Endothelial cell of umbilical vein (primary cell): ENCODE data around the gene RYR2. TPM values are rescaled to one million over a fixed set of nuclear protein-coding genes. Genes with fewer than 3 reads are reported as not detected.

ENCODE experiments used
- BruUV-seq: library from RNA; stranded (reverse); fragments of 400-500 nt; replicated peaks from 2 replicates; lab custom pipeline; 2021; lab: Mats Ljungman, UMichigan
- CTCF ChIA-PET: fragments of 300-600, 350-600 bp; sonication (Branson Sonifier 250); formaldehyde crosslinking; loops from one replicate; lab custom pipeline; 2021; ENCODE audit warnings: antibody characterized with exemption, inconsistent platforms; lab: Charles Lee
- POLR2A ChIA-PET: fragments of 300-600, 350-600 bp; sonication (Branson Sonifier 250); formaldehyde crosslinking; loops from one replicate; lab custom pipeline; 2021; ENCODE audit warnings: antibody characterized with exemption, inconsistent platforms; lab: Charles Lee
- DNase-seq: peaks from one replicate; pipeline ENCODE4 v3.0.0-alpha.2; 2011; ENCODE audit warnings: low read depth, low spot score
- FAIRE-seq: peaks from 2 replicates; lab custom pipeline; 2011; peaks lifted over from hg19 to GRCh38; lab: Jason Lieb, UNC
- H2AFZ ChIP-seq: 2 replicates; pipeline ENCODE4 v1.6.0; 2012; ENCODE audit warnings: low read depth, low read length, control low read depth, inconsistent platforms
- H3K27ac ChIP-seq: 2 replicates; pipeline ENCODE4 v1.5.1; 2011; ENCODE audit warnings: low read depth, mild to moderate bottlenecking, control low read depth, low read length, moderate library complexity; ENCODE audit not compliant: insufficient read depth
- H3K27me3 ChIP-seq, 2 experiments: 2 replicates each; pipeline versions ENCODE4 v1.6.0 to v1.6.1; 2011; ENCODE audit warnings: low read length in 2 of 2, mixed read lengths in 1 of 2; ENCODE audit not compliant: control insufficient read depth in 2 of 2, insufficient read depth in 2 of 2
- H3K36me3 ChIP-seq, 2 experiments: 2 replicates in 1 of 2; 3 replicates in 1 of 2; pipeline ENCODE4 v1.5.1; 2011; ENCODE audit warnings: low read length in 2 of 2, mild to moderate bottlenecking in 1 of 2, moderate library complexity in 1 of 2; ENCODE audit not compliant: control insufficient read depth in 2 of 2, insufficient read depth in 2 of 2; ENCODE audit errors: extremely low read depth in 1 of 2
- H3K4me1 ChIP-seq: 3 replicates; pipeline ENCODE4 v1.5.1; 2011; ENCODE audit warnings: mild to moderate bottlenecking, low read length; ENCODE audit not compliant: control insufficient read depth, insufficient read depth; ENCODE audit errors: extremely low read depth
- H3K4me2 ChIP-seq: 2 replicates; pipeline ENCODE4 v1.6.1; 2011; ENCODE audit warnings: low read length, control low read depth, mixed read lengths; ENCODE audit not compliant: insufficient read depth
- H3K4me3 ChIP-seq, 3 experiments: fragments of 200-600 bp in 1 of 3; sonication (generic), shearing (Covaris generic) in 1 of 3; replicated peaks in 1 of 3; 2 replicates each; pipeline ENCODE4 v1.5.1; 2011 to 2016; ENCODE audit warnings: control low read depth in 3 of 3, low read length in 3 of 3, mild to moderate bottlenecking in 2 of 3, inconsistent platforms in 1 of 3, low read depth in 1 of 3, moderate library complexity in 1 of 3; ENCODE audit not compliant: insufficient read depth in 1 of 3
- H3K79me2 ChIP-seq: 2 replicates; pipeline ENCODE4 v1.6.0; 2012; ENCODE audit warnings: low read length, inconsistent platforms; ENCODE audit not compliant: control insufficient read depth, insufficient read depth
- H3K9ac ChIP-seq: replicated peaks from 2 replicates; pipeline ENCODE3; 2011; ENCODE audit warnings: low read length, control low read depth; ENCODE audit not compliant: insufficient read depth; ENCODE audit errors: extremely low read depth
- H3K9me1 ChIP-seq: replicated peaks from 3 replicates; pipeline ENCODE4 v1.6.0; 2011; ENCODE audit warnings: mild to moderate bottlenecking, low read length; ENCODE audit not compliant: control insufficient read depth, insufficient read depth; ENCODE audit errors: extremely low read depth
- H3K9me3 ChIP-seq: replicated peaks from 2 replicates; pipeline ENCODE4 v1.5.1; 2012; ENCODE audit warnings: low read length, inconsistent platforms; ENCODE audit not compliant: control insufficient read depth, insufficient read depth
- H4K20me1 ChIP-seq: replicated peaks from 2 replicates; pipeline ENCODE3; 2011; ENCODE audit warnings: mild to moderate bottlenecking, low read length; ENCODE audit not compliant: control insufficient read depth, insufficient read depth; ENCODE audit errors: extremely low read depth
- CTCF ChIP-seq, 2 donors: IDR thresholded peaks; 1 replicate in 1 of 2; 2 replicates in 1 of 2; pipeline ENCODE4 v1.5.1; 2011; ENCODE audit warnings: low read length in 2 of 2, mild to moderate bottlenecking in 2 of 2, moderate library complexity in 2 of 2, control low read depth in 1 of 2, inconsistent platforms in 1 of 2, low read depth in 1 of 2; ENCODE audit not compliant: insufficient read depth in 1 of 2; ENCODE audit errors: extremely low read depth in 1 of 2
- EZH2 ChIP-seq: IDR thresholded peaks from 2 replicates; pipeline ENCODE4 v1.6.1; 2012; ENCODE audit warnings: borderline replicate concordance, low read depth, mild to moderate bottlenecking, moderate library complexity, low read length, inconsistent platforms; ENCODE audit not compliant: severe bottlenecking
- FOS ChIP-seq: IDR thresholded peaks from 2 replicates; pipeline ENCODE4 v1.6.1; 2011; ENCODE audit warnings: mild to moderate bottlenecking, low read length, moderate library complexity, borderline replicate concordance; ENCODE audit not compliant: insufficient read depth
- GATA2 ChIP-seq: IDR thresholded peaks from 2 replicates; pipeline ENCODE4 v1.7.0; 2011; ENCODE audit warnings: low read depth, mild to moderate bottlenecking, moderate library complexity, mixed read lengths, low read length; ENCODE audit not compliant: insufficient read length, insufficient read depth
- JUN ChIP-seq: IDR thresholded peaks from 2 replicates; pipeline ENCODE4 v1.6.1; 2011; ENCODE audit warnings: borderline replicate concordance, low read depth; ENCODE audit not compliant: insufficient read length, insufficient read depth
- MYC ChIP-seq: IDR thresholded peaks from one replicate; pipeline ENCODE4 v1.6.1; 2011; ENCODE audit warnings: mild to moderate bottlenecking, low read depth, low read length
- POLR2A ChIP-seq: IDR thresholded peaks from 2 replicates; pipeline ENCODE4 v1.6.1; 2012; ENCODE audit warnings: low read depth, mild to moderate bottlenecking, control low read depth, low read length
- POLR2AphosphoS5 ChIP-seq: IDR thresholded peaks from 2 replicates; pipeline ENCODE4 v1.6.1; 2012; ENCODE audit warnings: low read depth, mild to moderate bottlenecking, control low read depth, low read length, moderate library complexity; ENCODE audit not compliant: insufficient read depth
- dilution Hi-C: fragments of 300-500 bp; cut with MboI; formaldehyde crosslinking; loops from one replicate; pipeline ENCODE4 v1.15.0; 2019; ENCODE audit warnings: low sequenced_read_pairs; ENCODE audit not compliant: extremely low pct_ligation_motif_present
- intact Hi-C: fragments of 100-400 bp; cut with micrococcal nuclease; formaldehyde crosslinking; loops from one replicate; pipeline ENCODE4 v1.10.0; 2022
- polyA plus RNA-seq, 4 experiments: library from polyadenylated mRNA; depleted of rRNA in 3 of 4; stranded (reverse) in 3 of 4; unstranded in 1 of 4; fragments of >200 nt; gene quantifications; 2 replicates each; pipeline versions ENCODE4 v1.2.1 to v1.2.3, GENCODE V29; 2011 to 2012; ENCODE audit warnings: missing spikeins in 1 of 4
- total RNA-seq: library from RNA; stranded (reverse); gene quantifications from 2 replicates; pipeline ENCODE4 v1.2.3, GENCODE V29; 2021
- TF ChIP-seq, protein P1 (sequence below): IDR thresholded peaks from 2 replicates; pipeline ENCODE4 v1.6.1; 2011; ENCODE audit not compliant: insufficient read depth, insufficient read length

Gene RYR2
- total and polyA plus RNA-seq, 2 donors (not counting 3 experiments of a cell fraction or from before 2014, with no cell fraction given) = not detected

DNA sequence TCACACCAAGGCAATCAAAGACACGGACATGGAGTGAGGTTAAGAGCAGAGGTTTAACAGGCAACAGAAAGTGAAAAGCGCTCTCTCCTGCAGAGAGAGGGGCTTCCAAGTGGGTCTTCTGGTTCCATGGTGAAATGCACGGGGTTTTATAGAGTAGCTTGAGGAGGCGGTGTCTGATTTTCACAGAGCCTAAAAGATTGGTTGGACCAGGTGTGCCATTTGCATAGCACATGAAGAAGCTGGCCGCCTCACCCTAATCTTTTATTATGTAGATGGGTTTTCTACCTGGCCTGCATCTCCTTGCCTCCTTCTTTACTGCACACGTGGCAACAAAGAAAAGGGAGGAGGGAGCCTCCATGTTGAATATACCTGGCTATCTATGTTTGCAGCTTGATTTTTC, 197.3 kb downstream of the RYR2 start:
- H3K4me2 ChIP-seq = no peak overlapping the region
- no peak overlapping the region for H3K27ac ChIP-seq
- H4K20me1 ChIP-seq = no peaks in the 10 kb centered on the region
- H3K79me2 ChIP-seq = no peaks in the 10 kb centered on the region
- dilution Hi-C loops = no loop called here
- no peak overlapping the region for H2AFZ ChIP-seq
- H3K36me3 ChIP-seq = no peaks in the 10 kb centered on the region
- FAIRE-seq (no peak), DNase-seq (no peak)
- H3K4me1 ChIP-seq = no peaks in the 10 kb centered on the region
- ChIA-PET POLR2A (no interaction called here), CTCF (no interaction called here)
- no peaks in the 10 kb centered on the region for H3K27me3 ChIP-seq
- intact Hi-C loops = no loop called here
- H3K4me3 ChIP-seq = no peak overlapping the region
- no peaks in the 10 kb centered on the region for H3K9me3 ChIP-seq
- no TSS peak for BruUV-seq
- H3K9ac ChIP-seq = no peak overlapping the region
- H3K9me1 ChIP-seq = no peaks in the 10 kb centered on the region
- TF ChIP-seq, protein P1, sequence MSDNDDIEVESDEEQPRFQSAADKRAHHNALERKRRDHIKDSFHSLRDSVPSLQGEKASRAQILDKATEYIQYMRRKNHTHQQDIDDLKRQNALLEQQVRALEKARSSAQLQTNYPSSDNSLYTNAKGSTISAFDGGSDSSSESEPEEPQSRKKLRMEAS = no peak
- TF ChIP-seq GATA2 (no peak), CTCF (IDR thresholded peaks at IDR 0.05; ENCODE audit: extremely low read depth in 1 of 2, insufficient read depth in 1 of 2, low read depth in 1 of 2, low read length in 2 of 2) (no peak), MYC (no peak), POLR2A (no peak), EZH2 (no peak), POLR2AphosphoS5 (no peak), FOS (no peak), JUN (no peak)
